HepG2 (cell line): ENCODE measurements around the gene TST. TPM values are rescaled to one million over a fixed set of nuclear protein-coding genes. Genes with fewer than 3 reads are reported as not detected.

Experiments
- ATAC-seq: fragments of 200-7000 bp; cut with Tn5 transposase; 3 replicates; pipeline ENCODE4 v1.9.1; 2020; ENCODE audit warnings: mild to moderate bottlenecking, moderate library complexity
- BruUV-seq: library from RNA; stranded (reverse); fragments of 400-500 nt; replicated peaks from 2 replicates; lab custom pipeline; 2021; lab: Mats Ljungman, UMichigan
- CTCF ChIA-PET: fragments of 300-600 bp; formaldehyde crosslinking; extraction: SDS; loops from one replicate; lab custom pipeline; 2021; ENCODE audit warnings: low total read pairs, inconsistent platforms, low intra/inter-chr PET ratio; lab: Yijun Ruan, JAX
- POLR2A ChIA-PET: fragments of 350-600 bp; sonication (Branson Sonifier 250); formaldehyde crosslinking; loops from one replicate; lab custom pipeline; 2020; ENCODE audit warnings: antibody characterized with exemption, inconsistent platforms; lab: Yijun Ruan, JAX
- DNase-seq: peaks from one replicate; pipeline ENCODE4 v3.0.0-alpha.2; 2015; ENCODE audit warnings: low spot score
- FAIRE-seq: peaks from 3 replicates; lab custom pipeline; 2011; peaks lifted over from hg19 to GRCh38; lab: Jason Lieb, UNC
- H2AFZ ChIP-seq: one replicate; pipeline ENCODE4 v1.6.1; 2011; ENCODE audit warnings: low read length, inconsistent platforms
- H3K27ac ChIP-seq: fragments of 300-600 bp; 3 replicates; pipeline ENCODE4 v1.8.0; 2011; ENCODE audit warnings: mixed run types, mild to moderate bottlenecking, mixed read lengths, low read length, inconsistent platforms; ENCODE audit not compliant: insufficient read depth; ENCODE audit errors: extremely low read length
- H3K27me3 ChIP-seq, 2 experiments: fragments of 200-600 bp in 1 of 2; 2 replicates in 1 of 2; 3 replicates in 1 of 2; pipeline versions ENCODE4 v1.6.0 to v1.8.0; 2011; ENCODE audit warnings: low read length in 2 of 2, mild to moderate bottlenecking in 2 of 2, moderate library complexity in 2 of 2, inconsistent platforms in 1 of 2; ENCODE audit not compliant: insufficient read depth in 2 of 2, control insufficient read depth in 1 of 2
- H3K36me3 ChIP-seq, 2 experiments: fragments of 200-600 bp in 1 of 2; replicated peaks in 1 of 2; 2 replicates in 1 of 2; 3 replicates in 1 of 2; pipeline versions ENCODE4 v1.5.1 to v1.8.0; 2011; ENCODE audit warnings: low read length in 2 of 2, inconsistent platforms in 1 of 2; ENCODE audit not compliant: insufficient read depth in 2 of 2, control insufficient read depth in 1 of 2
- H3K4me1 ChIP-seq: 2 replicates; pipeline ENCODE4 v1.5.1; 2012; ENCODE audit warnings: low read length, inconsistent platforms; ENCODE audit not compliant: insufficient read depth
- H3K4me2 ChIP-seq: 2 replicates; pipeline ENCODE4 v1.6.0; 2011; ENCODE audit warnings: low read depth, low read length, inconsistent platforms
- H3K4me3 ChIP-seq, 3 experiments: fragments of 200-600 bp in 1 of 3; sonication (generic), shearing (Covaris generic) in 1 of 3; replicated peaks in 1 of 3; 2 replicates each; pipeline ENCODE4 v1.5.1; 2011 to 2016; ENCODE audit warnings: low read length in 3 of 3, inconsistent platforms in 2 of 3, low read depth in 2 of 3, mild to moderate bottlenecking in 2 of 3, control low read depth in 1 of 3, mixed read lengths in 1 of 3; ENCODE audit not compliant: insufficient read depth in 1 of 3
- H3K79me2 ChIP-seq: one replicate; pipeline ENCODE4 v1.6.1; 2011; ENCODE audit warnings: low read length, inconsistent platforms; ENCODE audit not compliant: insufficient read depth
- H3K9ac ChIP-seq: 2 replicates; pipeline ENCODE4 v1.6.0; 2011; ENCODE audit warnings: mild to moderate bottlenecking, low read depth, low read length, inconsistent platforms; ENCODE audit not compliant: insufficient read depth
- H3K9me3 ChIP-seq: 2 replicates; pipeline ENCODE4 v1.5.1; 2012; ENCODE audit warnings: mild to moderate bottlenecking, low read length
- H4K20me1 ChIP-seq: 2 replicates; pipeline ENCODE4 v1.6.0; 2011; ENCODE audit warnings: inconsistent platforms, mild to moderate bottlenecking, low read length, moderate library complexity; ENCODE audit not compliant: insufficient read depth
- AFF4 ChIP-seq: sonication (generic); formaldehyde crosslinking; IDR thresholded peaks from 2 replicates; pipeline ENCODE4 v1.4.0; 2020; ENCODE audit warnings: missing genetic modification reagents
- CTCF ChIP-seq: sonication (generic); formaldehyde crosslinking; IDR thresholded peaks from 2 replicates; pipeline ENCODE4 v1.5.0; 2020; ENCODE audit warnings: mild to moderate bottlenecking, missing genetic modification reagents, moderate library complexity
- GATAD1 ChIP-seq: IDR thresholded peaks from 2 replicates; pipeline ENCODE4 v1.6.1; 2016; ENCODE audit warnings: missing genetic modification reagents, missing compliant biosample characterization
- IKZF4 ChIP-seq: sonication (generic); formaldehyde crosslinking; IDR thresholded peaks from 2 replicates; pipeline ENCODE4 v1.5.1; 2020; ENCODE audit warnings: borderline replicate concordance, mild to moderate bottlenecking, low read depth, missing genetic modification reagents; ENCODE audit errors: not compliant biosample characterization
- MTERF4 ChIP-seq: sonication (generic); formaldehyde crosslinking; IDR thresholded peaks from 2 replicates; pipeline ENCODE4 v1.8.0; 2023; ENCODE audit warnings: mild to moderate bottlenecking, missing genetic modification reagents
- NCOA1 ChIP-seq: sonication (generic); formaldehyde crosslinking; IDR thresholded peaks from 2 replicates; pipeline ENCODE4 v1.9.0; 2021; ENCODE audit warnings: missing genetic modification reagents
- POGZ ChIP-seq: sonication (generic); formaldehyde crosslinking; IDR thresholded peaks from 2 replicates; pipeline ENCODE4 v1.4.0; 2020; ENCODE audit warnings: mild to moderate bottlenecking, missing genetic modification reagents
- RAD21 ChIP-seq: fragments of 450-650 bp; formaldehyde crosslinking; IDR thresholded peaks from 2 replicates; pipeline ENCODE4 v1.5.0; 2020; ENCODE audit warnings: mild to moderate bottlenecking
- RCOR2 ChIP-seq: IDR thresholded peaks from 2 replicates; pipeline ENCODE4 v1.6.1; 2016; ENCODE audit warnings: missing biosample characterization, missing genetic modification reagents
- STAG1 ChIP-seq: sonication (generic); formaldehyde crosslinking; IDR thresholded peaks from 2 replicates; pipeline ENCODE4 v1.4.0; 2020; ENCODE audit warnings: missing genetic modification reagents
- THRA ChIP-seq: sonication (generic); formaldehyde crosslinking; IDR thresholded peaks from 2 replicates; pipeline ENCODE4 v1.4.0; 2020; ENCODE audit warnings: missing genetic modification reagents, borderline replicate concordance
- ZBTB7B ChIP-seq: sonication (generic); formaldehyde crosslinking; IDR thresholded peaks from 2 replicates; pipeline ENCODE4 v1.4.0; 2020; ENCODE audit warnings: missing genetic modification reagents
- ZMYM2 ChIP-seq: sonication (generic); formaldehyde crosslinking; IDR thresholded peaks from 2 replicates; pipeline ENCODE4 v1.8.0; 2022; ENCODE audit warnings: mild to moderate bottlenecking, missing genetic modification reagents
- ZNF354B ChIP-seq: sonication (generic); formaldehyde crosslinking; IDR thresholded peaks from 2 replicates; pipeline ENCODE4 v1.8.0; 2022; ENCODE audit warnings: mild to moderate bottlenecking, missing genetic modification reagents
- WGBS: methylation state at CpG from one replicate; pipeline ENCODE4 v1.1.6; 2017; ENCODE audit warnings: low lambda C conversion rate; 5-methylcytosine and 5-hydroxymethylcytosine counted together
- in situ Hi-C: cut with HindIII; loops from 2 replicates; pipeline ENCODE4 v1.10.0; 2017; ENCODE audit warnings: low pct_unique_long_range_greater_than_20kb; ENCODE audit not compliant: extremely low pct_ligation_motif_present
- intact Hi-C: fragments of 100-400 bp; cut with micrococcal nuclease; formaldehyde crosslinking; loops from one replicate; pipeline ENCODE4 v1.10.0; 2022; ENCODE audit not compliant: unreplicated experiment
- polyA plus RNA-seq, 8 experiments: library from polyadenylated mRNA; depleted of rRNA in 3 of 8; stranded (reverse) in 7 of 8; unstranded in 1 of 8; fragments of >200 nt; fragmentation: Illumina TruSeq in 4 of 8; extraction: Trizol in 4 of 8; gene quantifications; 2 replicates each; pipeline versions ENCODE4 v1.2.1 to v1.2.3, GENCODE V29; 2011 to 2016; ENCODE audit warnings: low read depth in 4 of 8, missing spikeins in 1 of 8, mixed read lengths in 1 of 8; ENCODE audit not compliant: insufficient read depth in 1 of 8
- total RNA-seq, 5 experiments: library from RNA; depleted of rRNA; stranded (reverse); fragments of >200 nt; fragmentation: Illumina TruSeq; extraction: Trizol; gene quantifications; 2 replicates each; pipeline ENCODE4 v1.2.3, GENCODE V29; 2016; ENCODE audit warnings: low read depth in 1 of 5

The TST gene
- total and polyA plus RNA-seq, 2 of the 13 experiments (the other 11 are each of a cell fraction or from before 2014, with no cell fraction given): 44.6 to 63.6 TPM

GRCh38 chr22:36988075-36988832 lies 31.0 kb downstream of the TST start (continued):
- no peak for TF ChIP-seq AFF4 (CRISPR knock-in tag)

GRCh38 chr22:36986242-36986821 lies 32.9 kb downstream of the TST start:
- H3K27me3 ChIP-seq: peaks cover 2 to 23% of the 10 kb centered on the region in 2 experiments; a peak in 3 of 5 replicates
- FAIRE-seq: no peak
- no peaks in the 10 kb centered on the region for H4K20me1 ChIP-seq
- in situ Hi-C loops: no loop called here
- no peak for ATAC-seq
- H3K4me2 ChIP-seq: no peak overlapping the region
- H3K27ac ChIP-seq: no peak overlapping the region
- ChIA-PET CTCF (interaction anchor here (0.7 to 2.0 kb wide), 4 partner anchors 8 to 274 kb away, joined by 4 to 9 read pairs (median 6); no protein-coding TSS in a partner anchor), POLR2A (no interaction called here)
- WGBS: 35% methylated on average over 8 of the region's 8 CpGs
- no peak overlapping the region for H3K4me3 ChIP-seq
- no peak overlapping the region for H3K9ac ChIP-seq
- intact Hi-C loops: loop anchor here (5.0 kb wide), 1 partner anchor 36 kb away; no protein-coding TSS in a partner anchor
- DNase-seq: no peak
- no peaks in the 10 kb centered on the region for H3K4me1 ChIP-seq
- no peaks in the 10 kb centered on the region for H3K36me3 ChIP-seq
- H3K9me3 ChIP-seq: peaks cover 14% of the 10 kb centered on the region
- no TSS peak for BruUV-seq
- H2AFZ ChIP-seq: no peak overlapping the region
- H3K79me2 ChIP-seq: no peaks in the 10 kb centered on the region
- TF ChIP-seq MTERF4: no peak
- TF ChIP-seq ZNF354B (CRISPR knock-in tag): no peak
- TF ChIP-seq ZBTB7B (CRISPR knock-in tag): no peak
- TF ChIP-seq IKZF4 (CRISPR knock-in tag): no peak
- no peak for TF ChIP-seq ZMYM2 (CRISPR knock-in tag)
- TF ChIP-seq GATAD1 (CRISPR knock-in tag): no peak
- TF ChIP-seq RAD21 (CRISPR knock-in tag): 0 out of 2 replicates have a peak, but pooled peaks have one; percentile 19
- peak; percentile 80 for TF ChIP-seq CTCF (CRISPR knock-in tag)
- peak; percentile 70 for TF ChIP-seq STAG1 (CRISPR knock-in tag)
- no peak for TF ChIP-seq RCOR2 (CRISPR knock-in tag)
- no peak for TF ChIP-seq NCOA1 (CRISPR knock-in tag)
- TF ChIP-seq POGZ: no peak
- no peak for TF ChIP-seq THRA (CRISPR knock-in tag)
